HEK293 (cell line): ENCODE results near the gene TNNT2.

Experiments used
- CTCF ChIP-seq: fragments of 450-650 bp; formaldehyde crosslinking; IDR thresholded peaks from 2 replicates; pipeline ENCODE4 v1.5.1; 2016; ENCODE audit warnings: missing biosample characterization, missing genetic modification characterization
- MYNN ChIP-seq: fragments of 450-650 bp; formaldehyde crosslinking; IDR thresholded peaks from 2 replicates; pipeline ENCODE4 v1.5.1; 2016; ENCODE audit warnings: missing biosample characterization, missing genetic modification characterization, borderline replicate concordance
- TRIM28 ChIP-seq: IDR thresholded peaks from 2 replicates; pipeline ENCODE4 v1.6.1; 2011; ENCODE audit warnings: low read length, control low read depth, borderline replicate concordance
- WT1 ChIP-seq: fragments of 450-650 bp; formaldehyde crosslinking; IDR thresholded peaks from 2 replicates; pipeline ENCODE4 v1.5.1; 2016; ENCODE audit warnings: missing biosample characterization, missing genetic modification characterization
- ZBTB21 ChIP-seq: fragments of 450-650 bp; formaldehyde crosslinking; IDR thresholded peaks from 2 replicates; pipeline ENCODE4 v1.5.1; 2017; ENCODE audit warnings: missing biosample characterization, missing genetic modification characterization
- ZNF16 ChIP-seq: fragments of 450-650 bp; formaldehyde crosslinking; IDR thresholded peaks from 2 replicates; pipeline ENCODE4 v1.5.1; 2016; ENCODE audit warnings: low read depth, missing biosample characterization, missing genetic modification characterization
- ZNF280D ChIP-seq: fragments of 450-650 bp; formaldehyde crosslinking; IDR thresholded peaks from 2 replicates; pipeline ENCODE4 v1.5.1; 2016; ENCODE audit warnings: missing biosample characterization, missing genetic modification characterization
- ZNF324 ChIP-seq: fragments of 450-650 bp; formaldehyde crosslinking; IDR thresholded peaks from 2 replicates; pipeline ENCODE4 v1.5.1; 2016; ENCODE audit warnings: missing biosample characterization, missing genetic modification characterization
- ZNF449 ChIP-seq: fragments of 450-650 bp; formaldehyde crosslinking; IDR thresholded peaks from 2 replicates; pipeline ENCODE4 v1.5.1; 2017; ENCODE audit warnings: missing biosample characterization, mild to moderate bottlenecking, missing genetic modification characterization, moderate library complexity
- ZNF785 ChIP-seq: fragments of 450-650 bp; formaldehyde crosslinking; IDR thresholded peaks from 2 replicates; pipeline ENCODE4 v1.5.1; 2016; ENCODE audit warnings: missing biosample characterization, missing genetic modification characterization
- ZNF843 ChIP-seq: fragments of 450-650 bp; formaldehyde crosslinking; IDR thresholded peaks from 2 replicates; pipeline ENCODE4 v1.5.1; 2016; ENCODE audit warnings: missing biosample characterization, missing genetic modification characterization

GRCh38 chr1:201399352-201400126, 22.1 kb upstream of the TNNT2 start:
- no peak for TF ChIP-seq WT1 (tag by site-specific recombination)
- no peak for TF ChIP-seq ZNF449 (tag by site-specific recombination)
- TF ChIP-seq CTCF (tag by site-specific recombination) = no peak
- TF ChIP-seq ZNF280D (tag by site-specific recombination) = no peak
- no peak for TF ChIP-seq ZNF785 (tag by site-specific recombination)
- no peak for TF ChIP-seq ZNF843 (tag by site-specific recombination)
- TF ChIP-seq MYNN (tag by site-specific recombination) = no peak
- no peak for TF ChIP-seq ZNF324
- no peak for TF ChIP-seq ZBTB21 (tag by site-specific recombination)
- no peak for TF ChIP-seq TRIM28
- TF ChIP-seq ZNF16 (tag by site-specific recombination) = no peak
